ENCODE results near the gene CRYBG1. TPM values are rescaled to one million over a fixed set of nuclear protein-coding genes. Genes with fewer than 3 reads are reported as not detected.

CRYBG1 gene
- total and polyA plus RNA-seq, 2 donors (not counting 3 experiments of a cell fraction or from before 2014, with no cell fraction given) = 4.1 to 30.1 TPM

- dilution Hi-C loops (cut with MboI; ENCODE audit: extremely low pct_ligation_motif_present, low sequenced_read_pairs) = no loop called here
- CTCF ChIA-PET = interaction anchor here (0.9 kb wide), 1 partner anchor 87 kb away, joined by 3 read pairs; no protein-coding TSS in a partner anchor
These were observed 113.9 kb downstream of the CRYBG1 start for GRCh38 chr6:106474466-106474865.

GRCh38 chr6:106475284-106475683 lies 114.8 kb downstream of the CRYBG1 start:
- H3K4me3 ChIP-seq (replicated peaks in 1 of 3; ENCODE audit: insufficient read depth in 1 of 3, low read depth in 1 of 3, low read length in 3 of 3) = no peak overlapping the region
- CTCF ChIA-PET = interaction anchor here (1.8 kb wide), 1 partner anchor 9 kb away, joined by 7 read pairs; no protein-coding TSS in a partner anchor
- no peaks in the 10 kb centered on the region for H3K9me3 ChIP-seq (replicated peaks; ENCODE audit: control insufficient read depth, insufficient read depth, low read length)
- no TSS peak for BruUV-seq (replicated peaks)
- no peak overlapping the region for H3K27ac ChIP-seq (ENCODE audit: insufficient read depth, low read depth, low read length)
- no peaks in the 10 kb centered on the region for H3K36me3 ChIP-seq (ENCODE audit: control insufficient read depth in 2 of 2, extremely low read depth in 1 of 2, insufficient read depth in 2 of 2, low read length in 2 of 2)
- H3K27me3 ChIP-seq (ENCODE audit: control insufficient read depth in 2 of 2, insufficient read depth in 2 of 2, low read length in 2 of 2) = peaks cover 2 to 5% of the 10 kb centered on the region in 2 experiments
- DNase-seq (ENCODE audit: low read depth, low spot score) (no peak), FAIRE-seq (no peak)
- no peaks in the 10 kb centered on the region for H3K4me1 ChIP-seq (ENCODE audit: control insufficient read depth, extremely low read depth, insufficient read depth, low read length)
- no peaks in the 10 kb centered on the region for H3K9me1 ChIP-seq (replicated peaks; ENCODE audit: control insufficient read depth, extremely low read depth, insufficient read depth, low read length)
- no peaks in the 10 kb centered on the region for H4K20me1 ChIP-seq (replicated peaks; ENCODE audit: control insufficient read depth, extremely low read depth, insufficient read depth, low read length)
- intact Hi-C loops (cut with micrococcal nuclease) (loop anchor here (2.0 kb wide), 1 partner anchor 36 kb away; no protein-coding TSS in a partner anchor), dilution Hi-C loops (cut with MboI; ENCODE audit: extremely low pct_ligation_motif_present, low sequenced_read_pairs) (no loop called here)
- H2AFZ ChIP-seq (ENCODE audit: low read depth, low read length) = no peak overlapping the region
- POLR2A ChIA-PET = no interaction called here
- H3K4me2 ChIP-seq (ENCODE audit: insufficient read depth, low read length) = no peak overlapping the region
- TF ChIP-seq POLR2A (IDR thresholded peaks at IDR 0.05; ENCODE audit: low read depth, low read length) = no peak
- TF ChIP-seq MAX (IDR thresholded peaks at IDR 0.05; ENCODE audit: insufficient read depth, insufficient read length) = no peak
- no peaks in the 10 kb centered on the region for H3K79me2 ChIP-seq (ENCODE audit: control insufficient read depth, insufficient read depth, low read length)
- H3K9ac ChIP-seq (replicated peaks; ENCODE audit: extremely low read depth, insufficient read depth, low read length) = no peak overlapping the region

More at GRCh38 chr6:106474466-106474865, 113.9 kb downstream of the CRYBG1 start:
- Histone ChIP-seq H3K27me3 (ENCODE audit: control insufficient read depth in 2 of 2, insufficient read depth in 2 of 2, low read length in 2 of 2) (peaks cover 4 to 5% of the 10 kb centered on the region in 2 experiments), H4K20me1 (replicated peaks; ENCODE audit: control insufficient read depth, extremely low read depth, insufficient read depth, low read length) (no peaks in the 10 kb centered on the region), H3K9me1 (replicated peaks; ENCODE audit: control insufficient read depth, extremely low read depth, insufficient read depth, low read length) (no peaks in the 10 kb centered on the region), H3K4me3 (replicated peaks in 1 of 3; ENCODE audit: insufficient read depth in 1 of 3, low read depth in 1 of 3, low read length in 3 of 3) (no peak overlapping the region), H3K4me1 (ENCODE audit: control insufficient read depth, extremely low read depth, insufficient read depth, low read length) (no peaks in the 10 kb centered on the region), H3K9me3 (replicated peaks; ENCODE audit: control insufficient read depth, insufficient read depth, low read length) (no peaks in the 10 kb centered on the region), H3K79me2 (ENCODE audit: control insufficient read depth, insufficient read depth, low read length) (no peaks in the 10 kb centered on the region), H3K4me2 (ENCODE audit: insufficient read depth, low read length) (no peak overlapping the region), H3K36me3 (ENCODE audit: control insufficient read depth in 2 of 2, extremely low read depth in 1 of 2, insufficient read depth in 2 of 2, low read length in 2 of 2) (no peaks in the 10 kb centered on the region), H2AFZ (ENCODE audit: low read depth, low read length) (no peak overlapping the region), H3K27ac (ENCODE audit: insufficient read depth, low read depth, low read length) (no peak overlapping the region), H3K9ac (replicated peaks; ENCODE audit: extremely low read depth, insufficient read depth, low read length) (no peak overlapping the region)
- FAIRE-seq = no peak
- POLR2A ChIA-PET = no interaction called here
- no peak for DNase-seq (ENCODE audit: low read depth, low spot score)
- no TSS peak for BruUV-seq (replicated peaks)
- TF ChIP-seq MAX (IDR thresholded peaks at IDR 0.05; ENCODE audit: insufficient read depth, insufficient read length) (no peak), POLR2A (IDR thresholded peaks at IDR 0.05; ENCODE audit: low read depth, low read length) (no peak), GATA2 (IDR thresholded peaks at IDR 0.05; ENCODE audit: insufficient read depth, insufficient read length, low read depth, low read length) (no peak), FOS (IDR thresholded peaks at IDR 0.05; ENCODE audit: borderline replicate concordance, insufficient read depth, low read length) (no peak)
- intact Hi-C loops (cut with micrococcal nuclease) = loop anchor here (2.0 kb wide), 1 partner anchor 36 kb away; no protein-coding TSS in a partner anchor
